SK-N-SH (cell line): ENCODE data around the gene PXK. TPM values are rescaled to one million over a fixed set of nuclear protein-coding genes. Genes with fewer than 3 reads are reported as not detected.

Source experiments
- CTCF ChIA-PET: fragments of 300-600, 350-600 bp; formaldehyde crosslinking; extraction: SDS; loops from one replicate; lab custom pipeline; 2021; lab: Yijun Ruan, JAX
- POLR2A ChIA-PET: fragments of 350-600 bp; sonication (Branson Sonifier 250); formaldehyde crosslinking; extraction: SDS; loops from one replicate; lab custom pipeline; 2020; ENCODE audit warnings: antibody characterized with exemption, inconsistent platforms; lab: Yijun Ruan, JAX
- DNase-seq: peaks from one replicate; pipeline ENCODE4 v3.0.0; 2012
- H2AFZ ChIP-seq: fragments of 200-600 bp; sonication (generic); 2 replicates; pipeline ENCODE4 v1.8.1; 2016; ENCODE audit warnings: antibody characterized with exemption, mild to moderate bottlenecking, low read depth
- H3F3A ChIP-seq: fragments of 200-600 bp; sonication (generic); replicated peaks from 2 replicates; pipeline ENCODE3; 2016; ENCODE audit warnings: antibody characterized with exemption, mild to moderate bottlenecking; ENCODE audit not compliant: insufficient read depth
- H3K27ac ChIP-seq, 2 experiments: fragments of 200-500 bp in 1 of 2; fragments of 200-600 bp in 1 of 2; sonication (Bioruptor generic) in 1 of 2; sonication (generic), shearing (Covaris generic) in 1 of 2; 2 replicates each; pipeline versions ENCODE4 v1.5.1 to v1.6.1; 2014 to 2016; ENCODE audit warnings: low read depth in 2 of 2, inconsistent platforms in 1 of 2, low read length in 1 of 2, mild to moderate bottlenecking in 1 of 2, mixed read lengths in 1 of 2
- H3K27me3 ChIP-seq: fragments of 200-600 bp; sonication (generic), shearing (Covaris generic); 2 replicates; pipeline ENCODE4 v1.6.1; 2016; ENCODE audit warnings: mixed run types; ENCODE audit not compliant: insufficient read depth
- H3K36me3 ChIP-seq, 2 experiments: fragments of 200-500 bp in 1 of 2; fragments of 200-600 bp in 1 of 2; sonication (Bioruptor generic) in 1 of 2; sonication (generic) in 1 of 2; replicated peaks in 1 of 2; 2 replicates each; pipeline versions ENCODE3 to v1.5.1; 2014 to 2016; ENCODE audit warnings: low read length in 1 of 2, mild to moderate bottlenecking in 1 of 2; ENCODE audit not compliant: insufficient read depth in 2 of 2, control insufficient read depth in 1 of 2
- H3K4me1 ChIP-seq, 2 experiments: fragments of 200-500 bp in 1 of 2; fragments of 200-600 bp in 1 of 2; sonication (Bioruptor generic) in 1 of 2; sonication (generic), shearing (Covaris generic) in 1 of 2; 2 replicates each; pipeline versions ENCODE4 v1.5.1 to v1.6.1; 2014 to 2016; ENCODE audit warnings: low read depth in 1 of 2, low read length in 1 of 2, mixed run types in 1 of 2; ENCODE audit not compliant: insufficient read depth in 2 of 2, control insufficient read depth in 1 of 2
- H3K4me2 ChIP-seq: fragments of 200-600 bp; sonication (generic), shearing (Covaris generic); 2 replicates; pipeline ENCODE4 v1.6.1; 2017; ENCODE audit warnings: mixed run types
- H3K4me3 ChIP-seq, 2 experiments: fragments of 200-500 bp in 1 of 2; fragments of 200-600 bp in 1 of 2; sonication (Bioruptor generic) in 1 of 2; sonication (generic), shearing (Covaris generic) in 1 of 2; 2 replicates each; pipeline versions ENCODE4 v1.5.1 to v1.8.1; 2014 to 2016; ENCODE audit warnings: low read depth in 2 of 2, inconsistent platforms in 1 of 2, low read length in 1 of 2, mild to moderate bottlenecking in 1 of 2, mixed read lengths in 1 of 2, moderate library complexity in 1 of 2
- H3K79me2 ChIP-seq: fragments of 200-600 bp; sonication (generic); 2 replicates; pipeline ENCODE4 v1.8.1; 2017; ENCODE audit warnings: mild to moderate bottlenecking; ENCODE audit not compliant: insufficient read depth
- H3K9ac ChIP-seq: fragments of 200-600 bp; sonication (generic); 2 replicates; pipeline ENCODE4 v1.6.1; 2017; ENCODE audit warnings: mixed run types
- H3K9me2 ChIP-seq: fragments of 200-600 bp; sonication (generic); 2 replicates; pipeline ENCODE4 v1.6.1; 2017; ENCODE audit warnings: mixed run types
- H3K9me3 ChIP-seq: fragments of 200-600 bp; sonication (generic); 2 replicates; pipeline ENCODE4 v1.6.1; 2017; ENCODE audit warnings: mixed run types, mild to moderate bottlenecking, moderate library complexity
- H4K20me1 ChIP-seq: fragments of 200-600 bp; sonication (generic); 2 replicates; pipeline ENCODE4 v1.6.1; 2017; ENCODE audit warnings: mild to moderate bottlenecking, mixed run types; ENCODE audit not compliant: insufficient read depth
- CHD2 ChIP-seq: fragments of 150-350 bp; IDR thresholded peaks from 2 replicates; pipeline ENCODE4 v1.6.1; 2018; ENCODE audit warnings: low read length; ENCODE audit not compliant: partially characterized antibody
- CTCF ChIP-seq: fragments of 200-600 bp; sonication (generic); IDR thresholded peaks from 2 replicates; pipeline ENCODE4 v1.6.1; 2017; ENCODE audit warnings: antibody characterized with exemption, mild to moderate bottlenecking, moderate library complexity
- ELF1 ChIP-seq: IDR thresholded peaks from 2 replicates; pipeline ENCODE4 v1.4.0; 2012
- EP300 ChIP-seq, 2 experiments: IDR thresholded peaks; 2 replicates each; pipeline versions ENCODE4 v1.4.0 to v1.6.1; 2012; ENCODE audit warnings: borderline replicate concordance in 1 of 2, low read depth in 1 of 2, low read length in 1 of 2
- EZH2phosphoT487 ChIP-seq: fragments of 200-600 bp; sonication (generic); IDR thresholded peaks from 2 replicates; pipeline ENCODE4 v1.6.1; 2017; ENCODE audit warnings: low read depth, mixed run types, mild to moderate bottlenecking, antibody characterized with exemption, moderate library complexity, borderline replicate concordance
- FOSL2 ChIP-seq: IDR thresholded peaks from 2 replicates; pipeline ENCODE4 v1.4.0; 2012; ENCODE audit warnings: low read depth, mild to moderate bottlenecking, moderate library complexity, borderline replicate concordance
- FOXJ3 ChIP-seq: sonication (generic); formaldehyde crosslinking; IDR thresholded peaks from 2 replicates; pipeline ENCODE4 v1.5.1; 2020; ENCODE audit warnings: mild to moderate bottlenecking, missing genetic modification reagents
- IRF3 ChIP-seq: fragments of 150-350 bp; IDR thresholded peaks from 2 replicates; pipeline ENCODE4 v1.6.1; 2016; ENCODE audit warnings: mild to moderate bottlenecking, low read depth, low read length
- JUND ChIP-seq: IDR thresholded peaks from 2 replicates; pipeline ENCODE4 v1.4.0; 2012
- MEF2A ChIP-seq: IDR thresholded peaks from 2 replicates; pipeline ENCODE4 v1.4.0; 2012; ENCODE audit warnings: low read depth, borderline replicate concordance
- RAD21 ChIP-seq: IDR thresholded peaks from 2 replicates; pipeline ENCODE4 v1.6.1; 2012; ENCODE audit warnings: mild to moderate bottlenecking, low read length
- REST ChIP-seq: IDR thresholded peaks from 2 replicates; pipeline ENCODE4 v1.6.1; 2012; ENCODE audit warnings: mild to moderate bottlenecking, low read depth, low read length, moderate library complexity
- RFX5 ChIP-seq: IDR thresholded peaks from 2 replicates; pipeline ENCODE4 v1.6.1; 2012; ENCODE audit warnings: mild to moderate bottlenecking, improper control_type of control experiment, low read length
- RXRA ChIP-seq: IDR thresholded peaks from 2 replicates; pipeline ENCODE4 v1.4.0; 2012; ENCODE audit warnings: low read depth, mild to moderate bottlenecking, borderline replicate concordance
- SIN3A ChIP-seq: IDR thresholded peaks from 2 replicates; pipeline ENCODE4 v1.6.1; 2012; ENCODE audit warnings: low read depth, mild to moderate bottlenecking, low read length, moderate library complexity, borderline replicate concordance
- SMC3 ChIP-seq: IDR thresholded peaks from 2 replicates; pipeline ENCODE4 v1.6.1; 2012; ENCODE audit warnings: low read depth, low read length, improper control_type of control experiment
- TCF12 ChIP-seq: IDR thresholded peaks from 2 replicates; pipeline ENCODE4 v1.4.0; 2012
- TEAD4 ChIP-seq: IDR thresholded peaks from 2 replicates; pipeline ENCODE4 v1.4.0; 2012; ENCODE audit warnings: mild to moderate bottlenecking, borderline replicate concordance; ENCODE audit not compliant: insufficient read depth
- USF1 ChIP-seq: IDR thresholded peaks from 2 replicates; pipeline ENCODE4 v1.4.0; 2012; ENCODE audit warnings: low read depth, borderline replicate concordance
- USF2 ChIP-seq: fragments of 150-350 bp; IDR thresholded peaks from 2 replicates; pipeline ENCODE4 v1.6.1; 2017; ENCODE audit warnings: antibody characterized with exemption, low read length, low read depth, borderline replicate concordance
- WGBS: methylation state at CpG from one replicate; pipeline ENCODE4 v1.1.6; 2017; ENCODE audit warnings: low lambda C conversion rate; 5-methylcytosine and 5-hydroxymethylcytosine counted together
- polyA plus RNA-seq, 3 experiments: library from polyadenylated mRNA; depleted of rRNA; stranded (reverse); fragments of >200 nt; gene quantifications; 2 replicates each; pipeline ENCODE4 v1.2.3, GENCODE V29; 2012

The PXK gene
- polyA plus RNA-seq, 1 of the 3 experiments (the other 2 are of a cell fraction): 8.4 TPM

- POLR2A ChIA-PET: no interaction called here
- Histone ChIP-seq H3K9me3 (no peaks in the 10 kb centered on the region), H3F3A (peaks cover 4% of the 10 kb centered on the region), H4K20me1 (no peaks in the 10 kb centered on the region), H3K9me2 (no peaks in the 10 kb centered on the region), H3K4me1 (peaks cover 0 to 5% of the 10 kb centered on the region in 2 experiments; a peak in 1 of 4 replicates), H3K36me3 (no peaks in the 10 kb centered on the region), H2AFZ (no peak overlapping the region), H3K27me3 (no peaks in the 10 kb centered on the region), H3K4me3 (no peak overlapping the region), H3K4me2 (no peak overlapping the region), H3K27ac (no peak overlapping the region), H3K9ac (no peak overlapping the region), H3K79me2 (peaks cover 19% of the 10 kb centered on the region; the same call in 1 of the 2 replicates)
- CTCF ChIA-PET: interaction anchor here (0.6 to 1.9 kb wide), 3 partner anchors 74 to 163 kb away, joined by 3 read pairs; no protein-coding TSS in a partner anchor
- DNase-seq: no peak
- 100% methylated on average over 3 of the region's 3 CpGs for WGBS
- TF ChIP-seq SIN3A (no peak), CHD2 (no peak), IRF3 (no peak), USF1 (no peak), EZH2phosphoT487 (no peak), TEAD4 (no peak), EP300 (IDR thresholded peaks at IDR 0.05; ENCODE audit: borderline replicate concordance in 1 of 2, low read depth in 1 of 2, low read length in 1 of 2) (no peak), ELF1 (no peak), REST (no peak), RXRA (no peak), CTCF (no peak), TCF12 (no peak), FOXJ3 (CRISPR knock-in tag) (no peak), FOSL2 (no peak), RAD21 (no peak), USF2 (no peak), RFX5 (no peak), SMC3 (no peak), JUND (no peak), MEF2A (no peak)
These were observed 8.0 kb downstream of the PXK start for GRCh38 chr3:58340594-58341244.
